ENCODE results near the gene CORO7. TPM values are rescaled to one million over a fixed set of nuclear protein-coding genes. Genes with fewer than 3 reads are reported as not detected.

Gene CORO7
- total RNA-seq, 4 donors from 2014 or later = 46.8 to 330 (median 58.1) TPM

DNA sequence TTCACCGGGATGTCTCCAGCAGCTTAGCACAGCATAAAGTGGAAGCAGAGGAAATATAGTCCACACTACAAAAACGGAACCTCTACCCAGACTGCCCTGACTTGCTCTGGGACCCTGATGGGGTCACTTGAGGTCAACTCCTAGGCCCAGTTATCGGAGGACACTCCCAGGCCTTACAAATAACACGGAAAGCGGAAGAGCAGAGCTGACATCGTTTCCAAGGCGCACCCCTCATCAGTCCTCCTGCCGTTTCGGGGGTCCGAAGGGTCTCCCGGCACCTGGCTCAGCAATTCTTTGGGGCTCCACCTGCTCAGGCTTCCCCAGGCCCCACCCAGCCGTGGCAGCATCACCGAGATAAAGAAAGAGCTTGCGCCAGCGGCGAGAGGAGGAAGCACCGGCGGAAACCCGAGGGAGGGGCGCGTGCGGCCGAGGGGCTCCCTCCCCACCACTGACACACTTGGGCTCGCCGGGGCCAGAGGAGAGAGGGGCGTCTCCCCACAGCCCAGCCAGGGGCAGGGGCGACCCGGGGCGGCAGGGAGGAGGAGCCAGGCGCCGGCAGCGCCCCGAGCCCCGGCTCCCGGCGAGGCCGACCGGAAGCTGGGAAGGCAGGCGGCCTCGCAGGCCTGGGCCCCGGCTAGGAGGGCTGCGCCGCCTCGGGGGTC, 727 bp downstream of the CORO7 start:
- in situ Hi-C loops (cut with MboI; ENCODE audit: low pct_ligation_motif_present in 1 of 4, low pct_unique_long_range_greater_than_20kb in 1 of 4, low sequenced_read_pairs in 3 of 4) = loop anchor here in 1 of 4 donors (10.0 kb wide), 1 partner anchor 61 kb away; the partner anchor contains the start of gene PAM16
- peak; percentile 72 for DNase-seq
- intact Hi-C loops (cut with DNase I; ENCODE audit: low total_unique reads) = no loop called here
- Histone ChIP-seq H3K4me3 (peak overlapping the region; percentile 79 to 98 (median 93)), H3K27me3 (no peaks in the 10 kb centered on the region), H3K27ac (peak overlapping the region; percentile 92 to 99 (median 96)), H3K4me1 (peaks cover 20 to 54% (median 31%) of the 10 kb centered on the region in 4 donors), H3K36me3 (no peaks in the 10 kb centered on the region), H3K9me3 (no peaks in the 10 kb centered on the region)
- 0 to 1% methylated on average over 3 to 27 of the region's 44 CpGs for WGBS, 2 donors (ENCODE audit: low coverage in 1 of 2)
- TF ChIP-seq EP300 (IDR thresholded peaks at IDR 0.05; ENCODE audit: low read depth) = no peak
- TF ChIP-seq, protein P1, sequence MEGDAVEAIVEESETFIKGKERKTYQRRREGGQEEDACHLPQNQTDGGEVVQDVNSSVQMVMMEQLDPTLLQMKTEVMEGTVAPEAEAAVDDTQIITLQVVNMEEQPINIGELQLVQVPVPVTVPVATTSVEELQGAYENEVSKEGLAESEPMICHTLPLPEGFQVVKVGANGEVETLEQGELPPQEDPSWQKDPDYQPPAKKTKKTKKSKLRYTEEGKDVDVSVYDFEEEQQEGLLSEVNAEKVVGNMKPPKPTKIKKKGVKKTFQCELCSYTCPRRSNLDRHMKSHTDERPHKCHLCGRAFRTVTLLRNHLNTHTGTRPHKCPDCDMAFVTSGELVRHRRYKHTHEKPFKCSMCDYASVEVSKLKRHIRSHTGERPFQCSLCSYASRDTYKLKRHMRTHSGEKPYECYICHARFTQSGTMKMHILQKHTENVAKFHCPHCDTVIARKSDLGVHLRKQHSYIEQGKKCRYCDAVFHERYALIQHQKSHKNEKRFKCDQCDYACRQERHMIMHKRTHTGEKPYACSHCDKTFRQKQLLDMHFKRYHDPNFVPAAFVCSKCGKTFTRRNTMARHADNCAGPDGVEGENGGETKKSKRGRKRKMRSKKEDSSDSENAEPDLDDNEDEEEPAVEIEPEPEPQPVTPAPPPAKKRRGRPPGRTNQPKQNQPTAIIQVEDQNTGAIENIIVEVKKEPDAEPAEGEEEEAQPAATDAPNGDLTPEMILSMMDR (IDR thresholded peaks at IDR 0.05) = peak in 1 of 5 experiments; percentile 43
- peak in 2 of 3 donors; percentile 47 to 49 for TF ChIP-seq POLR2AphosphoS5 (IDR thresholded peaks at IDR 0.05)
- peak; percentile 64 for TF ChIP-seq POLR2A (IDR thresholded peaks at IDR 0.05)

DNA sequence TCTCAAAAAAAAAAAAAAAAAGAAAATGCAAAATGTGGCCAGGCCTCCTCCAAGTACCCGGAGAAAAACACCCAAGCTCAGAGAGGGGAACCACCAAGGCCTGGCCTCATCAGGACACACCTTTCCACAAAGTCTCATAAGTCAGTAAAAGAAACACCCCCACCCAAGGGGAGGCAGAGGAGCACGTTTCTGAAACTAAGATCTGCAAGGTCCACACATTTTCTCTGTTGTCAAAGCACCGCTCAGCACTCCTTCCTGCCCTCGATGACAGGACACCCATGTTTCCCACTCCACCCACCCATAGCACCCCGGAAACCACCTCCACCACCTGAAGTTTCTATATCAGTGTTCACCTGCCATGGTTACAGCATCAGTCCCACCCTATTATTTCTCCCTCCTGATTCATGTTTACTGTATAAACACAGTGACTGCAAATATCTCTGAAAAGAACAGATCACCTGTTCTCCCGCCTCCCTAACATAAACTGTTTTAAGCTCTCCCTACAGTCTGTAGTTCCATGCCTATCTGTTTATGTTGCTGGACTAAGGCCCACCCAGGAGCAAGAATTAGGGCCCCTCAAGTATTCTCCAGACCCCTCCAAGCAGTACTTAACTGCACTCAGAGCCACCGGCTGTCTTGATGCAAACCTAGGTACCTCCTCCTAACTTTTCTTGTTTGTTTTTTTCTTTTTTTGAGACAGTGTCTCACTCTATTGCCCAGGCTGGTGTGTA, 2.0 kb downstream of the CORO7 start:
- intact Hi-C loops (cut with DNase I; ENCODE audit: low total_unique reads) = no loop called here
- H3K27ac ChIP-seq = peak overlapping the region; percentile 92 to 99 (median 96)
- H3K27me3 ChIP-seq = no peaks in the 10 kb centered on the region
- peak; percentile 61 for DNase-seq
- H3K4me1 ChIP-seq = peaks cover 20 to 46% (median 28%) of the 10 kb centered on the region in 4 donors
- H3K4me3 ChIP-seq = peak overlapping the region in 1 of 4 donors; percentile 90
- H3K36me3 ChIP-seq = no peaks in the 10 kb centered on the region
- 50 to 66% methylated on average over 2 to 7 of the region's 7 CpGs for WGBS, 2 donors (ENCODE audit: low coverage in 1 of 2)
- no peaks in the 10 kb centered on the region for H3K9me3 ChIP-seq
- TF ChIP-seq EP300 (IDR thresholded peaks at IDR 0.05; ENCODE audit: low read depth) (no peak), POLR2A (IDR thresholded peaks at IDR 0.05) (no peak), POLR2AphosphoS5 (IDR thresholded peaks at IDR 0.05) (no peak)
- TF ChIP-seq, protein P1 (IDR thresholded peaks at IDR 0.05) = no peak
- in situ Hi-C loops (cut with MboI; ENCODE audit: low pct_ligation_motif_present in 1 of 4, low pct_unique_long_range_greater_than_20kb in 1 of 4, low sequenced_read_pairs in 3 of 4) = loop anchor here in 1 of 4 donors (10.0 kb wide), 1 partner anchor 60 kb away; the partner anchor contains the start of gene PAM16

DNA sequence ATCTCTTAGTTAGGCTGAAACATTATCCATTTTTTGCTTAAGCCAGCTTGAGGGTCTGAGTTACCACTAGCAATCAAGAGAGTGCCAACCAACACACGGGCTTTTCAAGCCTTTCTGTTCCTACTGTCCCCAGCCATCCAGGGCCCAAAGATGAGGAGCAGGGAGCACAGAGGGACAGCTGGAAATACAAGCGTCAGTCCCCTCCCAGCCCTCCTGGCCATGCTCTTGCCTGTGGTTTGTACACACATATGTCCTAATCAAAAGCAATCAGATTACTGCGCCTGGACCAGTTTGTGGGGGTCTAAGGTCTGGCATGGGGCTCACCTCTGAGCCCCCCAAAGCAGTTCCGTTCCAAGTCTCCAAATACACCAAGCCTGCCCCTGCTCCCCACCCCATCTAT, 3.5 kb downstream of the CORO7 start:
- no peak for TF ChIP-seq POLR2AphosphoS5 (IDR thresholded peaks at IDR 0.05)
- Histone ChIP-seq H3K36me3 (peaks cover 0 to 3% (median 0%) of the 10 kb centered on the region in 4 donors), H3K27me3 (no peaks in the 10 kb centered on the region), H3K9me3 (no peaks in the 10 kb centered on the region), H3K4me1 (peaks cover 20 to 44% (median 28%) of the 10 kb centered on the region in 4 donors), H3K27ac (no peak overlapping the region), H3K4me3 (no peak overlapping the region)
- DNase-seq = no peak
- intact Hi-C loops (cut with DNase I; ENCODE audit: low total_unique reads) (no loop called here), in situ Hi-C loops (cut with MboI; ENCODE audit: low pct_ligation_motif_present in 1 of 4, low pct_unique_long_range_greater_than_20kb in 1 of 4, low sequenced_read_pairs in 3 of 4) (loop anchor here in 1 of 4 donors (10.0 kb wide), 1 partner anchor 58 kb away; the partner anchor contains the start of gene PAM16)
- WGBS, 2 donors (ENCODE audit: low coverage in 1 of 2) = 97% methylated on average over 4 of the region's 4 CpGs; no CpG with 5 or more reads in 1 of the 2 donors

DNA sequence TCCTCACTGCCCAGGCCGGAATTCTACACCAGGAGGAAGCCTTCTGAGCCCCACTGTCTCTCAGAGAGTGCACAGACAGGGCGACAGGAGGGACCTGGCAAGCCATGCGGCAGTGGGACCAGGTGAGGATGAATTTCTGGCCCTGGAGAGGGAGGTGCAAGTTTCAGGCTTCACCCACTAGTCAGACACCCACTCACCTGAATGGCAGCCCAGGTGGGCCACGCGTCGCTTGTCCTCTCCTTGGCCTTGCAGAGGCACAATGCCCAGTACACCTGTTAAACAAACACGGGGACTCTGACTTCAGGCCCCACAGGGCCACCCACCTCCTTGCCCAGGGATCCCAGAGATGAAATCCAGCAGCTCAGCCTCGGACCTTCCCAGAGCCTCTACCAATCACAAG, 4.2 kb downstream of the CORO7 start:
- no peak for DNase-seq
- H3K36me3 ChIP-seq = peaks cover 0 to 3% (median 0%) of the 10 kb centered on the region in 4 donors
- H3K4me1 ChIP-seq = peaks cover 18 to 42% (median 26%) of the 10 kb centered on the region in 4 donors
- H3K4me3 ChIP-seq = no peak overlapping the region
- no peaks in the 10 kb centered on the region for H3K27me3 ChIP-seq
- intact Hi-C loops (cut with DNase I; ENCODE audit: low total_unique reads) (no loop called here), in situ Hi-C loops (cut with MboI; ENCODE audit: low pct_ligation_motif_present in 1 of 4, low pct_unique_long_range_greater_than_20kb in 1 of 4, low sequenced_read_pairs in 3 of 4) (loop anchor here in 1 of 4 donors (10.0 kb wide), 1 partner anchor 57 kb away; the partner anchor contains the start of gene PAM16)
- TF ChIP-seq, protein P1 (IDR thresholded peaks at IDR 0.05) = no peak
- TF ChIP-seq POLR2A (IDR thresholded peaks at IDR 0.05) (no peak), POLR2AphosphoS5 (IDR thresholded peaks at IDR 0.05) (no peak), EP300 (IDR thresholded peaks at IDR 0.05; ENCODE audit: low read depth) (no peak)
- H3K27ac ChIP-seq = peak overlapping the region; percentile 50 to 66 (median 60)
- H3K9me3 ChIP-seq = no peaks in the 10 kb centered on the region
- 90% methylated on average over 8 of the region's 8 CpGs; no CpG with 5 or more reads in 1 of the 2 donors for WGBS, 2 donors (ENCODE audit: low coverage in 1 of 2)

All from transverse colon (tissue), 4 donors.